GM19238 (cell line): ENCODE measurements around the gene ITGB3BP.
"Not testable (repeated sequence)": the region's sequence is repeated elsewhere in the genome, so short reads cannot be mapped to it uniquely, and the experiment has no call there.

ENCODE experiments used
- DNase-seq: peaks from one replicate; pipeline ENCODE4 v3.0.0; 2011; ENCODE audit warnings: low spot score; ENCODE audit not compliant: insufficient read length

Gene ITGB3BP

GRCh38 chr1:63522891-63523728, at the start of gene ITGB3BP, which contains the start of gene EFCAB7:
TSS of gene ITGB3BP (minus strand) at chr1:63523225. CDS start at chr1:63523133, 92 bp downstream.
TSS of gene EFCAB7 (plus strand) at chr1:63523525. CDS start at chr1:63525573, 2,048 bp downstream.
- DNase-seq, result peak; percentile 28

GRCh38 chr1:63572686-63573085, 49.7 kb upstream of the ITGB3BP start:
- not testable (repeated sequence) for DNase-seq

DNA sequence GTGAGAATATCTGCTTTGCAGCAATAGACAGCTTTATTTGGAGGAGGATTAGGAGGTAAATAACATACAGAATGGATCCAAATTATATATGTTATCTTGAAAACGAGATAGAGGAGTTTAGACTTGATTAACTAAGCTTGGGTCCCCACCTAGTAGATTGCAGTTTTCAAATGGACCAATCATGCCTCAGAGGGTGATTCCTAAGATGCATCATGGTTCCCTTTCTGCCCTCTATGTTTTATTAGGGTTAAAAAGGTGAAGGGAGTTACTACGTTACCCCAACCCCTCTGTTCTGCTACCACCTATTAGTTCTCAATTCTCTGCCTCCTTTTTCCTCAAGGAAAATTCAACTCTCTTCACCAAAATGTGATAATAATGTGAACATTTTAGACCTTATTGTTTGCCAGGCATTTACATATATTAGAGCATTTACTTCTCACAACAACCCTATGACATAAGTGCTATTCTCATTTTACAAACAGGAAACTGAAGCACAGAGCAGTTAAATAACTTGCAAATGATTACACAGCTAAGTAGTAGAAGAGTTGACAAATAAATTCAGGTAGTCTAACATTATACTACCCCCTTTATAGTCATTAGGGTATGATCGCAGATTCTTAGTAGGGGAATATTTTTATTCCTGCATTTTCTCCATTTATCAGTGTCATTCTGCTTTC, 46.8 kb upstream of the ITGB3BP start:
- DNase-seq, result no peak

DNA sequence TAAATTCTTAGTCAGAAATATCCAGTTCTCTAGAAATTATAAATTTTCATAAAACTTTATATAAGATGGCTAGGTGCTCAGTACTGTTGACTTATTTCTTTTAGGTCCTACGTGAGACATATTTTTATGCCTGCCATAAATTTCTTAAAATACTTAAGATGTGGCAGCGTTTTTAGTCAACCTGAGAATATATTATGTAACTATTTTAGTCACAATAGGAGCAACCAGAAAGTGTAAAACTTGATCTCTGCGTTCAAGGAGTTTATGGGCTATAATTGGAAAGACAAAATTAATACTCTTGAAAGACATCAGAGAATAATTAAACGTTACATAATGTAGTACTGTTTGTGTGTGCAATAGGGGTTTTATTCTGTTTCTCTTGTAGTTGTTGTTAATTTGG, 46.0 kb upstream of the ITGB3BP start:
- DNase-seq, result no peak

- no peak for DNase-seq
Observed at GRCh38 chr1:63563745-63564144, 40.7 kb upstream of the ITGB3BP start.

GRCh38 chr1:63559357-63559756, 36.3 kb upstream of the ITGB3BP start:
- no peak for DNase-seq

DNA sequence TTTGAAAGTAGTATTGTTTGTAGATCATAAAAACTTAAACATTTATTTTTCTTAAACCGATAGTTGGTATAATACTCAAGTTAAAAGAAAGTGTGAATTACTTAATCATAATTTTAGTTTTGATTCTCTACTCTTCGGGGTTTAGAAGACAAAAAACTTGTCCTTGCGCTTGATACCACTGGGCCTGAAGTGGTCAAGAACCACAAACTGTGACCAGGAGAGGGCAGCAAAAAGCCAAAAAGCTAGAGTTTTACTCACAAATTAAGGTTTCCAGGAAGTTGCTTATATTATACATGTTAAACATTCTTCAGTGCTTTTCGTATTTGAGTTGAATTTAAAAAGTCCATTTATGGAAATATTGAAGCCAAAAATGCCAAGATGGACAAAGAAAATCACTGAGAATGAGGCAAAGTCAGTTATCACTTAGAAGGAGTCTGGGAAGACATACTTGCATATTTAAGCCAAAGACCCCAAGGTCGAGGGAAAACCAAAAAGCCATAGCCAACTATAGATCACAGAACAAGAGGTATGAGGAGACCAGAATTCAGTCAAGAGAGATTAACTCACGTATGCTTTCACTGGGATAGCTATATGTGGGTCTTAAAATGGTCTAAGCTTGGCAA, 34.5 kb upstream of the ITGB3BP start:
- DNase-seq, result no peak

GRCh38 chr1:63555480-63555879, 32.5 kb upstream of the ITGB3BP start:
- no peak for DNase-seq

GRCh38 chr1:63548877-63549276, 25.9 kb upstream of the ITGB3BP start:
- DNase-seq, result no peak

GRCh38 chr1:63548303-63548702, 25.3 kb upstream of the ITGB3BP start:
- no peak for DNase-seq

GRCh38 chr1:63547621-63548294, 24.7 kb upstream of the ITGB3BP start:
- no peak for DNase-seq

DNA sequence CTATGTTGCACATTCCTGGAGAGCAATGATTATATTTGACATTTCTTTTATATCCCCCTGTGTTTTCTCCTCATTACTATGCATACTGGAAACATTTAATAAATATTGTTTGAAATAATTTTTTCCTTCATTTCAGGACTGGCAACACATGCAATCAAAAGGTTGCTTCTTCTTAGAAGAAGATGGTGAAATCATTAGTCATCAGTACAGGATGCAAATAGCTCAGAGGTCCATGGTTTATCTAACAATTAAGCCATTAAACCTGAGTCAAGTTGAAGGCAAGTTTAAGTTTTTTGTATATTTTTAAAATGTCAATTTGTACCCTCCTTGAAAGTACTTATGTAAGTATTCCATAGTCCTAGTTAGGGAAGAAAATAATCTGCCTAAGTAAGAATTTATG, 22.8 kb upstream of the ITGB3BP start:
- DNase-seq, result no peak

DNA sequence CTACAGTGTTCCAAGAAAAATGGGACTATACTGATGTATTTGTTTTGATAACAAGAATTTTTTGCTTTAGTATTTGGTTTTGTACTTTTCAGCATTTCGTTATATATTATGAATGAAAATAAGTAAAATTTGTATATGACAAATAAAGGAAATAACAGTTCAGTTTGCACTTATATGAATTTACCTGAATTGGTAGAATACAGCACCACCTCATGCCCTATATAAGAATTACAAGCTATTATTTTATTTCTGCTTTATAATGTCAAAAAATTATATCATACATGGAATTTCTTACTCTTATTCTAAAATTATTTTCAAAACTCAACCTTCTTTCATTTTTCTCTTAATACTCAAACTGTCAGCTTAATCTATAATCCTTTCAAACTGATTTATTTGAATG, 14.9 kb upstream of the ITGB3BP start:
- DNase-seq, result no peak

GRCh38 chr1:63537006-63537405, 14.0 kb upstream of the ITGB3BP start:
- DNase-seq, result no peak

DNA sequence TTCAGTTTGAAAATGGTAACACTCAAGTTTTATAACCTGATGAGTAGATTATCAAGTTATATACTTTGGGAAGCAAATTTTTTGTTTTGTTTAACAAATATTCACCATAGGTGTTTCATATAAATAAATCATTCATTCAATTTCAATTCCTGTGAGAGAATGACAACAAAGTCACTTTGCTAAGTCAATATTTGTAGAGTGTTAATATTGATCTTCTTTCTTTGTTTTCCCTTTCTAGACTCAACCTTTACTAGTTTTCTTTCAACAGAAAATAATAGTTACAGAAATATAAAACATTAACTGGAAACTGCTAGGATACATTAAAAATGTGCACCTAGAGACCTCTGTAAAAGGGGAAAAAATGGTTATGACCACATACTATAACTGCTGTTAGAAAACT, 11.4 kb upstream of the ITGB3BP start:
- no peak for DNase-seq

DNA sequence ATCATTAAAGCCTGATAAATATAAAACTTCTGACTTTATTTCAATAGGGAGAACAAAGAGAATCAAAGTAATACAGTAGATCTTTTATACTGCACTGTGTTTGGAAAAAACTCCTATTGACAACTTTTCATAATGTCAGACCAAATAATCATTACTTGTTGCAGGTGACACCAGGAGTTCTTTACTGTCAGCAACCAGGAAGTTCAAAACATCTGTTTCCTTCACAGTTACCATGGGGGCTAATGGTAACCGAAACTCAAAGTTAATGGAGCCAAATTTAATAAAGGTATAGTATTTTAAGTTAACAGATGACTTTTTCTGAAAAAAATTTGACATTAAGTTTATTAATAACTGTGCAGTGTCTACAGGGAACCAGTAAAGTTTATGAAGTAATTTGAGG, 10.9 kb upstream of the ITGB3BP start:
- no peak for DNase-seq

- DNase-seq, result no peak
Observed at GRCh38 chr1:63532727-63533126, 9.7 kb upstream of the ITGB3BP start.

GRCh38 chr1:63524201-63524600, 1.2 kb upstream of the ITGB3BP start:
- no peak for DNase-seq

DNA sequence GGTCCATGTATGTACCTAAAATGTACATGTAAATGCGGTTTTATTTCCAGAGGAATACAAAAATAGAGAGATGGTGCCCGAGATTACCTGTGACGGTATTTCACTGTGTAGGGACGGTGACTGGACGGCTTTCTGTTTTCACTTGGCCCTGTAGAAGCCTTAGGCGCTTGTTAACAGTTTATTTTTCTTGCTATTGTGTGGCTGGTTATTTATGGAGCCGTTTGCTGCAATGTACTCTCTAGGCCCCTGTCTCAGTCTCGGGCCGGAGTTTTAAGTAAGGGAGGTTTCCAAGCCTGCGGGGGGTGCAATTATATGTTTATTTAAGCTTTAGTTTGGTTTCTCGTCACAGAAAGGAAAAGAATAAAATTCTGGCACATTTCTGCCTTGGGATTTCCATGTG, 713 bp upstream of the ITGB3BP start:
- DNase-seq, result no peak

- no peak for DNase-seq
Observed at GRCh38 chr1:63516629-63517028, 6.4 kb downstream of the ITGB3BP start.

- DNase-seq, result no peak
Observed at GRCh38 chr1:63512584-63512983, 10.4 kb downstream of the ITGB3BP start.

GRCh38 chr1:63509718-63510117, 13.3 kb downstream of the ITGB3BP start:
- no peak for DNase-seq
